ENCODE results near the gene MAGEA11.
"Not testable (repeated sequence)": the region's sequence is repeated elsewhere in the genome, so short reads cannot be mapped to it uniquely, and the experiment has no call there.

DNA sequence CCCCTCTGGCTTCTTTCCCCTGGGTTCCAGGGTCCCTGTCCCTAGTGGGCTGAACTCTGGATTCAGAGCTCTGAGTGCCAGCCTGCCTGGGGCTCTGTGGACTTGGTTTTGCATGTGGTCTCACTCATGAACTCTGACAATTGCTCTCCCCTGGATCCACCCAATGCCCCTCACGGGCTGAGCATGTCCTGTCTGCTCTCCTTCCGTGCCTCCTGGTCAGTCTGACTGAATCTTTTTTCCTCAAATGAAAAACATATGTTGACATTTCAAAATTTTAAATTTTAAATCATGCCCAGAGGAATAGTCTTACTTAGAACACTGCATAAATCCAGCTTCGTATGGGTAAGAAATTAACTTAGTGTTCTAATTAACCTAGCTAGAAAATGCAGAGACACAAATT is 36.8 kb upstream of the MAGEA11 start:
- TF ChIP-seq, protein P1, sequence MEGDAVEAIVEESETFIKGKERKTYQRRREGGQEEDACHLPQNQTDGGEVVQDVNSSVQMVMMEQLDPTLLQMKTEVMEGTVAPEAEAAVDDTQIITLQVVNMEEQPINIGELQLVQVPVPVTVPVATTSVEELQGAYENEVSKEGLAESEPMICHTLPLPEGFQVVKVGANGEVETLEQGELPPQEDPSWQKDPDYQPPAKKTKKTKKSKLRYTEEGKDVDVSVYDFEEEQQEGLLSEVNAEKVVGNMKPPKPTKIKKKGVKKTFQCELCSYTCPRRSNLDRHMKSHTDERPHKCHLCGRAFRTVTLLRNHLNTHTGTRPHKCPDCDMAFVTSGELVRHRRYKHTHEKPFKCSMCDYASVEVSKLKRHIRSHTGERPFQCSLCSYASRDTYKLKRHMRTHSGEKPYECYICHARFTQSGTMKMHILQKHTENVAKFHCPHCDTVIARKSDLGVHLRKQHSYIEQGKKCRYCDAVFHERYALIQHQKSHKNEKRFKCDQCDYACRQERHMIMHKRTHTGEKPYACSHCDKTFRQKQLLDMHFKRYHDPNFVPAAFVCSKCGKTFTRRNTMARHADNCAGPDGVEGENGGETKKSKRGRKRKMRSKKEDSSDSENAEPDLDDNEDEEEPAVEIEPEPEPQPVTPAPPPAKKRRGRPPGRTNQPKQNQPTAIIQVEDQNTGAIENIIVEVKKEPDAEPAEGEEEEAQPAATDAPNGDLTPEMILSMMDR (IDR thresholded peaks at IDR 0.05; ENCODE audit: low read length) = not testable (repeated sequence)
- not testable (repeated sequence) for TF ChIP-seq EZH2 (optimal IDR thresholded peaks at IDR 0.05; ENCODE audit: low read depth, low read length); EZH2phosphoT487 (IDR thresholded peaks at IDR 0.05; ENCODE audit: low read length)

Data from MM.1S (cell line).